ENCODE measurements around the gene TRIM47.

Gene TRIM47

GRCh38 chr17:75909051-75909811 is 30.9 kb upstream of the TRIM47 start:
- intact Hi-C loops (cut with DNase I) = no loop called here
- no peak for DNase-seq

DNA sequence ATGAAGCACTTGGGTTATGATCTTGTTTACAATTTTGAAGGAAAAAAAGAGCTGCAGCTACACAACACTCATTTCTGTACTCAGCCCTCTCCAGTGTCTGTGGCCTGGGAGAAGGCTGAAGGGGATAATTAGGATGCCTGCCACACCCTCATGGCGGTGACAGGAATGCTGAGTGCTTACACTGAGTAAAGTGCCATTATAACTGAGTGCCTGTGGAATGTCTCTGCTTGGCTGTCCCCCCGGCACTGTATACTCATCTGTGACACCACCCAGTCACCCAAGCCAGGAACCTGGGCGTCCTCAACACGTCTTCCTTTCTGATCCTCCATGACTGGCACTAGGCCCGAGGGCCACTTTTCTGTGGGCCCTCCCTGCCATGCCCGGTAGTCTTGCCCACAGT is 29.8 kb upstream of the TRIM47 start:
- no peak for DNase-seq
- intact Hi-C loops (cut with DNase I) = no loop called here

DNA sequence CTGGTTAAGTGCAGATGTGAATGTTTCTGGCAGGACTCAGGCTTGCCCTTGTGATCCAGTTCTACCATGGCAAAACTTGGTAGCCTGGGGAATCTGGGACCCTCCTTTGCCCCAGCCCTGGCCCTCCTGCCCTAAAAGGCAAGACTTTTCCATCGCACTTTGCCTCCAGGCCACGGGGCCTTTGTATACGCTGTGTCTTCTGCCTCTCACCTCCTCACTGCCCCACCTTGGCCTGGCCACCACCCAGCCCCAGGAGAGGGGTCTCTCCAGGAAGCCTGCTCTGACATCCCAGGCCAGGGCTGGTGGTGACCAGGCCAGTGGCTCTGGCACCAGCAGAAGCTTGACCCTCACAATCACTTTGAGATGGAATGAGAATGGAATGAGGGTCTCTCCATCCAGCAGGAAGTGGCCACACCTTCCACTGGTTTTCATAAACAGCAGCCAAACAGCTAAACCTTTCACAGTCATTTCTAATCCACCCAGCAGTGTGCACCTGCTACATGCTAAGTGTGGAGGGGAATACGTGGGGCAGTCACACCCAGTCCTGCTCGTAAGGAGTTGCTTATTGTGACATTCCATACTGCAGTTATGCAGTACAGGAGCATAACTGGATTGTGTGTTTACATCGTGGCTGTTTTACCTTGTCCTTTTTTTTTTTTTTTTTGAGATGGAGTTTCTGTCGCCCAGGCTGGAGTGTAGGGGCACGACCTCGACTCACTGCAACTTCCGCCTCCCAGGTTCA is 27.9 kb upstream of the TRIM47 start:
- intact Hi-C loops (cut with DNase I) = no loop called here
- DNase-seq = no peak

DNA sequence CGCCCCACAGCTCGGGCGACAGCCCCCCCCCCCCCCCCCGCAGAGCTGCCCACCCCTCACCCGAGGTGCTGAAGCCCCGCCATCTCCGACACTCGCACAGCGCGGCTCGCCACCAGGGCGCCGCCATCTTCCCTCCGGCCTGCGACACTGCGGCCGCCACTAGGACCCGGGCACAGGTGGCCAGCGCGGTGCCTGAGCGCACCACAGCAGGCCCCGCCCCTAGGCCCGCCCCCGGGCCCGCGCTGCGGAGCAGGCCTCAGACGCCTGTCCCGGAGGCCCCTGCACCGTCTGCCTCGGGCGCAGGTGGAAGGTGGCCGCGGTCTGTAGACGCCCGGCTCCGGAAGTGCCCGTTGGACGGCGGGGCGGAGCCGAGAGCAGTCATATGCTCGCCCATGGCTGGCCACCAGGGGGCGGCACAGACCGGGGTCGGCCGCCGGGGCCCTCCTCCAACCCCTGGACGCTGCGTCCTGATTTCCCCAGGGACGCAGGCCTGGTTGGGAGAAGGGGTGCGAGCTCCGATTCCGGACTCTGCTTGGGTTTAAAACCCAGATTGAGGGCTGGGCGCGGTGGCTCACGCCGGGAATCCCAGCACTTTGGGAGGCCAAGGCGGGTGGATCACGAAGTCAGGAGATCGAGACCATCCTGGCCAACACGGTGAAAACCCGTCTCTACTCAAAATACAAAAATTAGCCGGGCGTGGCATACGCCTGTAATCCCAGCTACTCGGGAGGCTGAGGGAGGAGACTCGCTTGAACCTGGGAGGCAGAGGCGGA is 26.6 kb upstream of the TRIM47 start, which contains the start of gene MRPL38:
Gene MRPL38 (minus strand): TSS at position 136 of the 773 bp plus-strand sequence. CDS start 9 bp downstream, at position 127.
- intact Hi-C loops (cut with DNase I) = loop anchor here (1.0 kb wide), 1 partner anchor 100 kb away; no protein-coding TSS in a partner anchor
- peak; percentile 78 to 99 (median 88) for DNase-seq

GRCh38 chr17:75902406-75902805 is 24.0 kb upstream of the TRIM47 start:
- DNase-seq = no peak
- intact Hi-C loops (cut with DNase I) = no loop called here

- intact Hi-C loops (cut with DNase I) = no loop called here
- DNase-seq = no peak
Measured at GRCh38 chr17:75901727-75902126, 23.3 kb upstream of the TRIM47 start.

DNA sequence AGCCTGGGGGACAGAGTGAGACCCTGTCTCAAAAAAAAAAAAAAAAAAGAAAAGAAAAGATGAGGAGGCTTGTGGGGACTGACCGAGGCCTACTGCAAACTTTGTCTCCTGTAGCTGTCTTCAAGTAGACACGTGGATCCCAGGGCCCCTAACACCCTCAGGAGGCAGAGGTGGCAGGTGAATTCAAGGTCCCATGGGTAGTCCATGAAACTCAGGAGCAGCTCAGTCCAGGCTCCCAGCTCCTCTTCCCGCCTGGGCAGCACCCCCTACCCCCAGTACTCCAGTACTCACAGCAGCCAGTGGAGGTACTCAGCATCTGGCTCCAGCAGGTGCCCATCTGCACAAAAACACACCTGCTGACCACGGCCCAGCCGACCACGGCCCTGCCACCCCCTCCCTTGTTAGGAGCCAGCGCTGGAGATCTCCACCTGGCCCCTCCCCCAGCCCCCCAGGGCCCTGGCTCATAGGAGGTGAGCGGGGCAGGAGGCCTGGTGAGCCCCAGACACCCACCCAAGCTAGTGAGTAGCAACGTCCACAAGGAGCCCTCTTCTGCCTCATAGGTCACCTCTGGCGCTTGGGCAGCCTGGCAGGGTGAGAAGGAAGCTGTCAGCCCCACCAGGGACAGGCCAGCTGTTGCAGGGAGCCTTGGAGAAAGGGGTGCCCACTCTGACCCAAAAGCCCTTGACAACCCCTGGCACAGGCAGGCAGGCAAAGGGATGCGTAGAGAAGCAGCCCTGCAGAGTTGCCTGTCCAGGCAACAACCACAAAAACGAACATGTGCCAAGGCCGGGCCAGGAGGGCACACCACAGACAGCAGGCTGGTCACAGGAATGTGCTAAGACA is 22.5 kb upstream of the TRIM47 start:
- no peak for DNase-seq
- intact Hi-C loops (cut with DNase I) = no loop called here

- no peak for DNase-seq
- intact Hi-C loops (cut with DNase I) = loop anchor here (5.0 kb wide), 1 partner anchor 43 kb away; the partner anchor contains the start of gene WBP2
Measured at GRCh38 chr17:75899767-75900468, 21.5 kb upstream of the TRIM47 start.

GRCh38 chr17:75899353-75899752 is 21.0 kb upstream of the TRIM47 start:
- intact Hi-C loops (cut with DNase I) = loop anchor here (5.0 kb wide), 1 partner anchor 42 kb away; the partner anchor contains the start of gene WBP2
- DNase-seq = no peak

- intact Hi-C loops (cut with DNase I) = loop anchor here (5.0 kb wide), 1 partner anchor 41 kb away; the partner anchor contains the start of gene WBP2
- no peak for DNase-seq
Measured at GRCh38 chr17:75898791-75899190, 20.4 kb upstream of the TRIM47 start.

DNA sequence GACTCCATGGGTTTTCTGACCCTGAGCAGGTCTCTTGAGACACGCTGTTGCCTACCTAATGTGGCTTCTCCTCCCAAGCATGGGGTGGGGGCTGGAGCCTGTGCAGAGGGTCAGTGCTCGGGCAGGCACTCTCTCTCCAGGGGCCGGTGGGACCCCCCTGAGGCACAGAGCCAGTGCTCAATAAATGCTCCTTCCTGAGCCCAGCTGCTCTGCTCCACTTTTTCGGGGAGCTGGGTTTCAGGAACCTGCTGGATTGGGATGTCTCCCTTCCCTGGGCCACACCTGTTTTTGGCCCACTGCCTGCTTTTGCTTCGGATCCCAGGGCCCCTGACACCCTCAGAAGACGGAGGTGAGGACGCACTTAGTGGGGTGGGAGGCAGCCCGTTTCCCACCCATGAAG is 19.7 kb upstream of the TRIM47 start:
- intact Hi-C loops (cut with DNase I) = loop anchor here (5.0 kb wide), 1 partner anchor 41 kb away; the partner anchor contains the start of gene WBP2
- no peak for DNase-seq

GRCh38 chr17:75897160-75898019 is 19.0 kb upstream of the TRIM47 start:
- DNase-seq = peak in 1 of 10 donors; percentile 76
- intact Hi-C loops (cut with DNase I) = loop anchor here (5.0 kb wide), 1 partner anchor 40 kb away; the partner anchor contains the start of gene WBP2

DNA sequence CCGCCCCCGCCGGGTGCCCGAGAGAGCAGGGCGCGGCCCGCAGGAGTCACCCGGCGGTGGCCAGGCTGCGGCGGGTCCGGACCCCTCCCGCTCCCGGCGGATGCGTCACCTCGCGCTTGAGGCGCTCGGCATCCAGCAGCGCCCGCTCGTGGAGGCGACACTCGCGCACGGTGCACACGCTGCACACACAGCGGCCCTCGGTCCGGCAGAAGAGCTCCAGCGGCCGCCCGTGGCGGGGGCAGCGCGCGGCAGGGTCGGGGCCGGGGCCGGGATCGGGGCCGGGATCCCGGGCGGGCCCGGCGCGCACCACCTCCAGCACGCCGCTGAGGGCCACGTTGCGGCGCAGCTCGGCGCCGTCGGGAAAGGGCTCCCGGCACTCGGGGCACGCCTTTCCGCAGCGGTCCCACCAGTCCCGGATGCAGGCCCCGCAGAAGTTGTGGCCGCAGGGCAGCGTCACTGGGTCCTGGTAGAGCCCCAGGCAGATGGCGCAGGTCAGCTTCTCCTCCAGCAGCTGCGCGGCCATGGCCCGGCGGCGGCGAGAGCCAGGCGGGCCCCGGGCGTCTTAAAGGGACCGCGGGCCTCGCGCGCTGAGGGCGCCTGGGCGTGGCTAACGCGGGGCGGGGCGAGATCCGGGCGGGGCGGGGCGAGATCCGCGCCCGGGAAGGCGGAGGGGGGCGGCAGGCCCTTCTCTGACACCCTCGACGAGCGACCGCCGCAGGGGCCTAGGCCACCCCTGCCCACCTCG is 18.2 kb upstream of the TRIM47 start, which contains the start of gene TRIM65:
Gene TRIM65 (minus strand): TSS at position 537 of the 745 bp plus-strand sequence. CDS start 14 bp downstream, at position 523.
- intact Hi-C loops (cut with DNase I) = loop anchor here (5.0 kb wide), 1 partner anchor 39 kb away; the partner anchor contains the start of gene WBP2
- DNase-seq = peak; percentile 72 to 97 (median 80)

DNA sequence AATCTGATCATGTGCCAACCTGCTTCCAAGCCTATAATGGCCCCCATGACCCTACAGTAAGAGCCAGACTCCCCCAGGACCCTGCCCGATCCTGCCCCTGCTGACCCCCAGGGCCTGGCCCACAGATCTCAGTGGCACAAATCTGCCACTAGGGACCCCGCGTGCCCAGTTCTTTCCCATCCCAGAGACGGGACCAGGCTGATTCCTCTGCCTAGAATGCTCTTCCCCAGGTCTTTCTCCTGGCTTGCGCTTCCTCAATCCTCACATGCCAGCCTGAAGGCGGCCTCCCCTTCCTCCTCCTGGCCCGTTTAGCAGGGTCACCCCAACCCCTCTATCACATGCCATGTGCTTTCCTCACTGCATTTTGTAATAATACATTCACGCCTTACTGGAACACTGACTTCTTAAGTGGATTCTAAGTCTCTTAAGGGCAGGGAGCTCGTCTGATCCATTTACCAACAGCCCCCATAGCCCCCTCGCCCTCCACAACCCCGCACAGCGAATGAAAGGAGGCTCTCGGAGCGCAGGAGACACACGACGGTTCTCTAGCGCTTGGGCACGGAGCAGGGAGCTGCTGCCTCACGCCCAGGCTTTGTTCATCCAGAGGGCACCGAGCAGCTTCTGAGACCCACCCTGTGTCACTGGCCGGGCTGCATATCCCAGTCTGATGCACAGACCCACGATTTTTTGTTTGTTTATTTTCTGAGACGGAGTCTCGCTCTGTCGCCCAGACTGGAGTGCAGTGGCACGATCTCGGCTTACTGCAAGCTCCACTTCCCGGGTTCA is 17.2 kb upstream of the TRIM47 start:
- DNase-seq = no peak
- intact Hi-C loops (cut with DNase I) = loop anchor here (5.0 kb wide), 1 partner anchor 38 kb away; the partner anchor contains the start of gene WBP2

GRCh38 chr17:75894049-75894733 is 15.8 kb upstream of the TRIM47 start:
- intact Hi-C loops (cut with DNase I) = no loop called here

More at GRCh38 chr17:75894049-75894733, 15.8 kb upstream of the TRIM47 start:
- DNase-seq = no peak
